ENCODE measurements around the gene NTRK3. TPM values are rescaled to one million over a fixed set of nuclear protein-coding genes. Genes with fewer than 3 reads are reported as not detected.

NTRK3 gene
- total RNA-seq, 1 donor from 2014 or later, result 0.37 TPM

- Mint-ChIP-seq H3K36me3 (ENCODE audit: low read depth) (no peaks in the 10 kb centered on the region), H3K4me3 (no peak overlapping the region), H3K27me3 (peaks cover 6% of the 10 kb centered on the region), H3K9me3 (no peaks in the 10 kb centered on the region), H3K27ac (no peak overlapping the region), H3K4me1 (no peaks in the 10 kb centered on the region)
- intact Hi-C loops (cut with micrococcal nuclease), result no loop called here
- no peak for DNase-seq
Measured at GRCh38 chr15:88232771-88233201, 23.8 kb downstream of the NTRK3 start.

GRCh38 chr15:88231909-88232644 lies 24.5 kb downstream of the NTRK3 start:
- no peaks in the 10 kb centered on the region for H3K9me3 Mint-ChIP-seq
- no peak overlapping the region for H3K27ac Mint-ChIP-seq

GRCh38 chr15:88230823-88231222 lies 25.7 kb downstream of the NTRK3 start:
- no peaks in the 10 kb centered on the region for H3K9me3 Mint-ChIP-seq
- H3K4me1 Mint-ChIP-seq, result no peaks in the 10 kb centered on the region
- H3K27ac Mint-ChIP-seq, result no peak overlapping the region
- peaks cover 2% of the 10 kb centered on the region for H3K27me3 Mint-ChIP-seq
- no peak overlapping the region for H3K4me3 Mint-ChIP-seq
- H3K36me3 Mint-ChIP-seq (ENCODE audit: low read depth), result no peaks in the 10 kb centered on the region
- intact Hi-C loops (cut with micrococcal nuclease), result no loop called here
- no peak for DNase-seq

More at GRCh38 chr15:88231909-88232644, 24.5 kb downstream of the NTRK3 start:
- peaks cover 6% of the 10 kb centered on the region for H3K27me3 Mint-ChIP-seq
- H3K36me3 Mint-ChIP-seq (ENCODE audit: low read depth), result no peaks in the 10 kb centered on the region
- intact Hi-C loops (cut with micrococcal nuclease), result no loop called here
- no peak for DNase-seq
- H3K4me1 Mint-ChIP-seq, result no peaks in the 10 kb centered on the region
- H3K4me3 Mint-ChIP-seq, result no peak overlapping the region

GRCh38 chr15:88225461-88225860 lies 31.1 kb downstream of the NTRK3 start:
- DNase-seq, result no peak
- Mint-ChIP-seq H3K36me3 (ENCODE audit: low read depth) (no peaks in the 10 kb centered on the region), H3K4me3 (no peak overlapping the region), H3K27me3 (peaks cover 3% of the 10 kb centered on the region), H3K9me3 (no peaks in the 10 kb centered on the region), H3K4me1 (no peaks in the 10 kb centered on the region), H3K27ac (no peak overlapping the region)
- intact Hi-C loops (cut with micrococcal nuclease), result no loop called here

GRCh38 chr15:88223084-88223483 lies 33.5 kb downstream of the NTRK3 start:
- Mint-ChIP-seq H3K27me3 (peaks cover 3% of the 10 kb centered on the region), H3K36me3 (ENCODE audit: low read depth) (no peaks in the 10 kb centered on the region), H3K27ac (no peak overlapping the region), H3K4me1 (no peaks in the 10 kb centered on the region), H3K4me3 (no peak overlapping the region), H3K9me3 (no peaks in the 10 kb centered on the region)
- intact Hi-C loops (cut with micrococcal nuclease), result no loop called here
- no peak for DNase-seq

GRCh38 chr15:88221836-88222235 lies 34.7 kb downstream of the NTRK3 start:
- DNase-seq, result no peak
- Mint-ChIP-seq H3K36me3 (ENCODE audit: low read depth) (no peaks in the 10 kb centered on the region), H3K27ac (no peak overlapping the region), H3K4me1 (no peaks in the 10 kb centered on the region), H3K27me3 (peaks cover 3% of the 10 kb centered on the region), H3K4me3 (no peak overlapping the region), H3K9me3 (no peaks in the 10 kb centered on the region)
- intact Hi-C loops (cut with micrococcal nuclease), result no loop called here

GRCh38 chr15:88220443-88221335 lies 35.9 kb downstream of the NTRK3 start:
- Mint-ChIP-seq H3K4me1 (no peaks in the 10 kb centered on the region), H3K36me3 (ENCODE audit: low read depth) (no peaks in the 10 kb centered on the region), H3K27ac (no peak overlapping the region), H3K27me3 (peaks cover 3% of the 10 kb centered on the region), H3K9me3 (no peaks in the 10 kb centered on the region), H3K4me3 (no peak overlapping the region)
- no peak for DNase-seq
- intact Hi-C loops (cut with micrococcal nuclease), result no loop called here

GRCh38 chr15:88219623-88220022 lies 36.9 kb downstream of the NTRK3 start:
- Mint-ChIP-seq H3K4me1 (no peaks in the 10 kb centered on the region), H3K27ac (no peak overlapping the region), H3K36me3 (ENCODE audit: low read depth) (no peaks in the 10 kb centered on the region), H3K27me3 (no peaks in the 10 kb centered on the region), H3K9me3 (no peaks in the 10 kb centered on the region), H3K4me3 (no peak overlapping the region)
- intact Hi-C loops (cut with micrococcal nuclease), result no loop called here
- no peak for DNase-seq

- H3K9me3 Mint-ChIP-seq, result no peaks in the 10 kb centered on the region
- no peak for DNase-seq
- no peaks in the 10 kb centered on the region for H3K4me1 Mint-ChIP-seq
- no peaks in the 10 kb centered on the region for H3K36me3 Mint-ChIP-seq (ENCODE audit: low read depth)
- H3K27me3 Mint-ChIP-seq, result no peaks in the 10 kb centered on the region
- H3K4me3 Mint-ChIP-seq, result no peak overlapping the region
- intact Hi-C loops (cut with micrococcal nuclease), result no loop called here
- H3K27ac Mint-ChIP-seq, result no peak overlapping the region
Measured at GRCh38 chr15:88218557-88219221, 37.9 kb downstream of the NTRK3 start.

- no peaks in the 10 kb centered on the region for H3K4me1 Mint-ChIP-seq
- H3K36me3 Mint-ChIP-seq (ENCODE audit: low read depth), result no peaks in the 10 kb centered on the region
- H3K9me3 Mint-ChIP-seq, result no peaks in the 10 kb centered on the region
- no peak for DNase-seq
- H3K27me3 Mint-ChIP-seq, result peaks cover under 1% of the 10 kb centered on the region
- H3K27ac Mint-ChIP-seq, result no peak overlapping the region
- intact Hi-C loops (cut with micrococcal nuclease), result no loop called here
- no peak overlapping the region for H3K4me3 Mint-ChIP-seq
Measured at GRCh38 chr15:88215066-88215648, 41.4 kb downstream of the NTRK3 start.

GRCh38 chr15:88209111-88209510 lies 47.4 kb downstream of the NTRK3 start:
- intact Hi-C loops (cut with micrococcal nuclease), result no loop called here
- no peaks in the 10 kb centered on the region for H3K9me3 Mint-ChIP-seq
- no peak for DNase-seq
- H3K4me1 Mint-ChIP-seq, result no peaks in the 10 kb centered on the region
- no peaks in the 10 kb centered on the region for H3K36me3 Mint-ChIP-seq (ENCODE audit: low read depth)
- H3K27ac Mint-ChIP-seq, result no peak overlapping the region
- no peak overlapping the region for H3K4me3 Mint-ChIP-seq
- H3K27me3 Mint-ChIP-seq, result peaks cover 7% of the 10 kb centered on the region

GRCh38 chr15:88208396-88208795 lies 48.1 kb downstream of the NTRK3 start:
- H3K27ac Mint-ChIP-seq, result no peak overlapping the region
- peaks cover 7% of the 10 kb centered on the region for H3K27me3 Mint-ChIP-seq
- H3K4me1 Mint-ChIP-seq, result no peaks in the 10 kb centered on the region
- H3K4me3 Mint-ChIP-seq, result no peak overlapping the region
- no peaks in the 10 kb centered on the region for H3K36me3 Mint-ChIP-seq (ENCODE audit: low read depth)
- H3K9me3 Mint-ChIP-seq, result no peaks in the 10 kb centered on the region
- DNase-seq, result no peak
- intact Hi-C loops (cut with micrococcal nuclease), result no loop called here

- no peak for DNase-seq
- no peaks in the 10 kb centered on the region for H3K9me3 Mint-ChIP-seq
- no peak overlapping the region for H3K27ac Mint-ChIP-seq
- H3K4me3 Mint-ChIP-seq, result no peak overlapping the region
- no peaks in the 10 kb centered on the region for H3K4me1 Mint-ChIP-seq
- intact Hi-C loops (cut with micrococcal nuclease), result no loop called here
- peaks cover 7% of the 10 kb centered on the region for H3K27me3 Mint-ChIP-seq
- no peaks in the 10 kb centered on the region for H3K36me3 Mint-ChIP-seq (ENCODE audit: low read depth)
Measured at GRCh38 chr15:88207565-88207964, 49.0 kb downstream of the NTRK3 start.

GRCh38 chr15:88204584-88204983 lies 52.0 kb downstream of the NTRK3 start:
- Mint-ChIP-seq H3K27ac (no peak overlapping the region), H3K27me3 (peaks cover 5% of the 10 kb centered on the region), H3K4me3 (no peak overlapping the region), H3K36me3 (ENCODE audit: low read depth) (no peaks in the 10 kb centered on the region), H3K9me3 (no peaks in the 10 kb centered on the region), H3K4me1 (no peaks in the 10 kb centered on the region)
- DNase-seq, result no peak
- intact Hi-C loops (cut with micrococcal nuclease), result no loop called here

All from activated CD4-positive, alpha-beta T cell treated with anti-CD3 and anti-CD28 coated beads, Interleukin-2, amount 10 ng/mL, durations not matched to agents 24 days and 14 days (primary cell).